HL-60 (cell line): ENCODE data around the gene RHBDD1.

Source experiments
- DNase-seq, 2 experiments: peaks; one replicate each; pipeline ENCODE4 v3.0.0-alpha.2; 2010 to 2020; ENCODE audit warnings: low read depth in 1 of 2, low spot score in 1 of 2
- H3K27ac ChIP-seq: fragments of 250-450 bp; sonication (Bioruptor Pico); replicated peaks from 2 replicates; pipeline ENCODE4 v1.5.1; 2020; ENCODE audit warnings: mild to moderate bottlenecking, moderate library complexity
- H3K27me3 ChIP-seq: fragments of 250-450 bp; sonication (Bioruptor Pico); 2 replicates; pipeline ENCODE4 v1.5.1; 2021; ENCODE audit warnings: mild to moderate bottlenecking, moderate library complexity; ENCODE audit not compliant: insufficient read depth, poor library complexity, severe bottlenecking
- H3K4me3 ChIP-seq: replicated peaks from 2 replicates; pipeline ENCODE4 v1.5.1; 2011; ENCODE audit warnings: mild to moderate bottlenecking, control low read depth, low read length; ENCODE audit not compliant: insufficient read depth
- GABPA ChIP-seq: IDR thresholded peaks from 2 replicates; pipeline ENCODE4 v1.6.1; 2012; ENCODE audit warnings: low read depth
- POLR2AphosphoS5 ChIP-seq: IDR thresholded peaks from 2 replicates; pipeline ENCODE4 v1.6.1; 2012; ENCODE audit warnings: low read depth
- SPI1 ChIP-seq: IDR thresholded peaks from 2 replicates; pipeline ENCODE4 v1.6.1; 2012; ENCODE audit warnings: low read depth, mild to moderate bottlenecking, borderline replicate concordance
- TF ChIP-seq, protein P1 (sequence below): IDR thresholded peaks from one replicate; pipeline ENCODE4 v1.5.1; 2011; ENCODE audit warnings: low read length, control low read depth, inconsistent platforms; ENCODE audit not compliant: insufficient read depth
- TF ChIP-seq, protein P2 (sequence below): IDR thresholded peaks from 2 replicates; pipeline ENCODE4 v1.6.1; 2012; ENCODE audit warnings: low read depth; ENCODE audit not compliant: insufficient replicate concordance

RHBDD1 gene

GRCh38 chr2:226969417-226970080 is 133.7 kb downstream of the RHBDD1 start:
- Histone ChIP-seq H3K4me3 (no peak overlapping the region), H3K27ac (no peak overlapping the region), H3K27me3 (no peaks in the 10 kb centered on the region)
- TF ChIP-seq POLR2AphosphoS5 (no peak), SPI1 (no peak), GABPA (no peak)
- TF ChIP-seq, protein P1, sequence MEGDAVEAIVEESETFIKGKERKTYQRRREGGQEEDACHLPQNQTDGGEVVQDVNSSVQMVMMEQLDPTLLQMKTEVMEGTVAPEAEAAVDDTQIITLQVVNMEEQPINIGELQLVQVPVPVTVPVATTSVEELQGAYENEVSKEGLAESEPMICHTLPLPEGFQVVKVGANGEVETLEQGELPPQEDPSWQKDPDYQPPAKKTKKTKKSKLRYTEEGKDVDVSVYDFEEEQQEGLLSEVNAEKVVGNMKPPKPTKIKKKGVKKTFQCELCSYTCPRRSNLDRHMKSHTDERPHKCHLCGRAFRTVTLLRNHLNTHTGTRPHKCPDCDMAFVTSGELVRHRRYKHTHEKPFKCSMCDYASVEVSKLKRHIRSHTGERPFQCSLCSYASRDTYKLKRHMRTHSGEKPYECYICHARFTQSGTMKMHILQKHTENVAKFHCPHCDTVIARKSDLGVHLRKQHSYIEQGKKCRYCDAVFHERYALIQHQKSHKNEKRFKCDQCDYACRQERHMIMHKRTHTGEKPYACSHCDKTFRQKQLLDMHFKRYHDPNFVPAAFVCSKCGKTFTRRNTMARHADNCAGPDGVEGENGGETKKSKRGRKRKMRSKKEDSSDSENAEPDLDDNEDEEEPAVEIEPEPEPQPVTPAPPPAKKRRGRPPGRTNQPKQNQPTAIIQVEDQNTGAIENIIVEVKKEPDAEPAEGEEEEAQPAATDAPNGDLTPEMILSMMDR: no peak
- TF ChIP-seq, protein P2, sequence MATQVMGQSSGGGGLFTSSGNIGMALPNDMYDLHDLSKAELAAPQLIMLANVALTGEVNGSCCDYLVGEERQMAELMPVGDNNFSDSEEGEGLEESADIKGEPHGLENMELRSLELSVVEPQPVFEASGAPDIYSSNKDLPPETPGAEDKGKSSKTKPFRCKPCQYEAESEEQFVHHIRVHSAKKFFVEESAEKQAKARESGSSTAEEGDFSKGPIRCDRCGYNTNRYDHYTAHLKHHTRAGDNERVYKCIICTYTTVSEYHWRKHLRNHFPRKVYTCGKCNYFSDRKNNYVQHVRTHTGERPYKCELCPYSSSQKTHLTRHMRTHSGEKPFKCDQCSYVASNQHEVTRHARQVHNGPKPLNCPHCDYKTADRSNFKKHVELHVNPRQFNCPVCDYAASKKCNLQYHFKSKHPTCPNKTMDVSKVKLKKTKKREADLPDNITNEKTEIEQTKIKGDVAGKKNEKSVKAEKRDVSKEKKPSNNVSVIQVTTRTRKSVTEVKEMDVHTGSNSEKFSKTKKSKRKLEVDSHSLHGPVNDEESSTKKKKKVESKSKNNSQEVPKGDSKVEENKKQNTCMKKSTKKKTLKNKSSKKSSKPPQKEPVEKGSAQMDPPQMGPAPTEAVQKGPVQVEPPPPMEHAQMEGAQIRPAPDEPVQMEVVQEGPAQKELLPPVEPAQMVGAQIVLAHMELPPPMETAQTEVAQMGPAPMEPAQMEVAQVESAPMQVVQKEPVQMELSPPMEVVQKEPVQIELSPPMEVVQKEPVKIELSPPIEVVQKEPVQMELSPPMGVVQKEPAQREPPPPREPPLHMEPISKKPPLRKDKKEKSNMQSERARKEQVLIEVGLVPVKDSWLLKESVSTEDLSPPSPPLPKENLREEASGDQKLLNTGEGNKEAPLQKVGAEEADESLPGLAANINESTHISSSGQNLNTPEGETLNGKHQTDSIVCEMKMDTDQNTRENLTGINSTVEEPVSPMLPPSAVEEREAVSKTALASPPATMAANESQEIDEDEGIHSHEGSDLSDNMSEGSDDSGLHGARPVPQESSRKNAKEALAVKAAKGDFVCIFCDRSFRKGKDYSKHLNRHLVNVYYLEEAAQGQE: no peak
- no peak for DNase-seq

GRCh38 chr2:226970362-226970761 is 134.5 kb downstream of the RHBDD1 start:
- TF ChIP-seq GABPA (no peak), SPI1 (no peak), POLR2AphosphoS5 (no peak)
- TF ChIP-seq, protein P2: no peak
- TF ChIP-seq, protein P1: no peak
- Histone ChIP-seq H3K4me3 (no peak overlapping the region), H3K27me3 (no peaks in the 10 kb centered on the region), H3K27ac (no peak overlapping the region)
- DNase-seq: no peak

DNA sequence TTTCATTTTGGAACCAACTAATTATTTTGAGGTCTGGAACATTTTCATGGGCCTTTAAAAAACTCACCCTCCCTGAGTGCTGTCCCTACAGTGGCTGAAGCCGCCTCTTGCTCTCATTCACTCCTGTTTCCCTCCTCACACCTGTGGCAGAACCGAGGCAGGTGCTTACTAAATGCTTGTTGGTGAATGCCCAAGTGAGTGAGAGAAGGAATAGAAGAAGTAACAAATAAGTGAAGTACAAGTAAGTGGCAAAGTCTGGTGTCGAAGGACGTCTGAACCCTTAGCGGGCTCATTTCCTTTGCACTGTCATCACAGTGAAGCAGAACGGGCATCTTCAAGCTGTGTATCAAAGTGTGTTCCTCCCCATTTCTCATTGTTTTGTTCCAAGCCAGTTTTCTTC is 135.2 kb downstream of the RHBDD1 start:
- no peak for DNase-seq
- no peak overlapping the region for H3K27ac ChIP-seq
- no peak overlapping the region for H3K4me3 ChIP-seq
- TF ChIP-seq, protein P1: no peak
- TF ChIP-seq, protein P2: no peak
- TF ChIP-seq GABPA (no peak), SPI1 (no peak), POLR2AphosphoS5 (no peak)
- no peaks in the 10 kb centered on the region for H3K27me3 ChIP-seq
